ENCODE measurements around the gene TSHZ3. TPM values are rescaled to one million over a fixed set of nuclear protein-coding genes. Genes with fewer than 3 reads are reported as not detected.

Gene TSHZ3
- total RNA-seq, 1 experiment from 2014 or later: 14.8 TPM

DNA sequence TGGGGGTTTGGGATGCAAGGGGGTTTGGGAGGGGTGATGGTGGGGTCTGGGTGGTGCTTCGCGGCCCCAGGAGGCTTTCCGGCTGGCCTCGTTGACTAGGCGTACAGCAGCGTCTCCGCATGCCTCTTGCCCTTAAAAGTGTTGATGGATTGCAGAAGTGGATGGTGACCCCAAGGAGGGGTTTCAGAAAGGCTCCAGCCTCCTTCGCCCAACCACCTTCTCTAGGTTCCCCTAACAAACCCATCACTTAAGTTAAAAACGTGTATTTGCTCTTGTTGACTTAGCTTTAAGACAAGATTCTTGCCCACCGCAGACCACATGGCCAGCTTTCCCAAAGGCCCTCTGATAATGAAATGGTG, 8.1 kb upstream of the TSHZ3 start:
- POLR2A ChIA-PET (ENCODE audit: low non-redundant PET): no interaction called here
- Histone ChIP-seq H3K9me3 (ENCODE audit: low read depth, low read length, poor library complexity, severe bottlenecking) (no peaks in the 10 kb centered on the region), H3K27me3 (replicated peaks; ENCODE audit: insufficient read depth, low read depth, low read length, poor library complexity) (no peaks in the 10 kb centered on the region), H3K36me3 (ENCODE audit: insufficient read depth, low read length, poor library complexity, severe bottlenecking) (no peaks in the 10 kb centered on the region), H3K4me3 (ENCODE audit: low read depth, low read length, poor library complexity, severe bottlenecking) (no peak overlapping the region), H3K27ac (ENCODE audit: low read depth, low read length, poor library complexity, severe bottlenecking) (no peak overlapping the region), H3K4me1 (ENCODE audit: insufficient read depth, low read length, poor library complexity, severe bottlenecking) (no peaks in the 10 kb centered on the region)
- no TSS peak for BruUV-seq (replicated peaks)
- no peak for TF ChIP-seq EZH2 (IDR thresholded peaks at IDR 0.05; ENCODE audit: borderline replicate concordance, low read depth, low read length, poor library complexity, severe bottlenecking)
- TF ChIP-seq, protein P1, sequence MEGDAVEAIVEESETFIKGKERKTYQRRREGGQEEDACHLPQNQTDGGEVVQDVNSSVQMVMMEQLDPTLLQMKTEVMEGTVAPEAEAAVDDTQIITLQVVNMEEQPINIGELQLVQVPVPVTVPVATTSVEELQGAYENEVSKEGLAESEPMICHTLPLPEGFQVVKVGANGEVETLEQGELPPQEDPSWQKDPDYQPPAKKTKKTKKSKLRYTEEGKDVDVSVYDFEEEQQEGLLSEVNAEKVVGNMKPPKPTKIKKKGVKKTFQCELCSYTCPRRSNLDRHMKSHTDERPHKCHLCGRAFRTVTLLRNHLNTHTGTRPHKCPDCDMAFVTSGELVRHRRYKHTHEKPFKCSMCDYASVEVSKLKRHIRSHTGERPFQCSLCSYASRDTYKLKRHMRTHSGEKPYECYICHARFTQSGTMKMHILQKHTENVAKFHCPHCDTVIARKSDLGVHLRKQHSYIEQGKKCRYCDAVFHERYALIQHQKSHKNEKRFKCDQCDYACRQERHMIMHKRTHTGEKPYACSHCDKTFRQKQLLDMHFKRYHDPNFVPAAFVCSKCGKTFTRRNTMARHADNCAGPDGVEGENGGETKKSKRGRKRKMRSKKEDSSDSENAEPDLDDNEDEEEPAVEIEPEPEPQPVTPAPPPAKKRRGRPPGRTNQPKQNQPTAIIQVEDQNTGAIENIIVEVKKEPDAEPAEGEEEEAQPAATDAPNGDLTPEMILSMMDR (conservative IDR thresholded peaks at IDR 0.05; ENCODE audit: low read depth, low read length): no peak
- DNase-seq (ENCODE audit: low spot score): no peak
- intact Hi-C loops (cut with micrococcal nuclease; ENCODE audit: unreplicated experiment): loop anchor here (10.0 kb wide), 1 partner anchor 108 kb away; no protein-coding TSS in a partner anchor
- CTCF ChIA-PET: no interaction called here

DNA sequence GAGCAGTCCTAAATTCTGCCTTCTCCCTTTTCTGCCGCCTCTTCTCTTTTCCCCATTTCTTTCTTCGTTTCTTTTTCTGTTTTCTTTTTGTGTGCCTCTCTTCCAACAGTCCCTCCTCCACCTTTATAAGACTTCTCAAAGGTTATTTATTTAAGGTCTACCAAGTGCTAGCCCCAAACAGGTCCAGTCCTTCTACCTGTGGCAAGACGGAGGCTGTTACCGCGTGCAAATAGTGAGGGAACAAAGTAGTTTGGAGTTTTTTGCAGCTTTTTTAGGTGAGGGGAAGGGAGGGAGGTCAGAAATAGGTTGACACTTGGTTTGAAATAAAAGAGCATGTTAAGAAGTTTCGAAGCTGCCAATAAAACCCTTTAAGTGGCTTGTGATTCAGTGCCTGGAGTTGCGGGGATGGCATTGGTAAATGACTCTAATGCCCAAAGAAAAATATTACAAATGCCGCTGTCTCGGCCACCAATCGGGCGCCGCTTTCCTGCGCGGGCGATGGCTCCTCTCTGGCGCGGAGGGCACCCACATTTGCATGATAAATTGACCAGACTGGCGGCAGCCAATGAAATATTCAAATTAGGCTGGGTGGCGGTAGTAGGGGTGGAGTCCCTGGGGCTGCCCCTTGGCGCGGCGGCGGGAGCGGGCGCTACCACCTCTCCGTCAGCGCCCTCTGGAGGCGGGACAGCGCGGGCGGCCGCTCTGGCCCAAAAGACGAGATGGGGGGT, 7.5 kb upstream of the TSHZ3 start:
- Histone ChIP-seq H3K27ac (ENCODE audit: low read depth, low read length, poor library complexity, severe bottlenecking) (no peak overlapping the region), H3K27me3 (replicated peaks; ENCODE audit: insufficient read depth, low read depth, low read length, poor library complexity) (no peaks in the 10 kb centered on the region), H3K4me1 (ENCODE audit: insufficient read depth, low read length, poor library complexity, severe bottlenecking) (no peaks in the 10 kb centered on the region), H3K9me3 (ENCODE audit: low read depth, low read length, poor library complexity, severe bottlenecking) (no peaks in the 10 kb centered on the region), H3K4me3 (ENCODE audit: low read depth, low read length, poor library complexity, severe bottlenecking) (no peak overlapping the region), H3K36me3 (ENCODE audit: insufficient read depth, low read length, poor library complexity, severe bottlenecking) (no peaks in the 10 kb centered on the region)
- no TSS peak for BruUV-seq (replicated peaks)
- intact Hi-C loops (cut with micrococcal nuclease; ENCODE audit: unreplicated experiment): loop anchor here (10.0 kb wide), 1 partner anchor 108 kb away; no protein-coding TSS in a partner anchor
- no peak for DNase-seq (ENCODE audit: low spot score)
- TF ChIP-seq EZH2 (IDR thresholded peaks at IDR 0.05; ENCODE audit: borderline replicate concordance, low read depth, low read length, poor library complexity, severe bottlenecking): no peak
- TF ChIP-seq, protein P1 (conservative IDR thresholded peaks at IDR 0.05; ENCODE audit: low read depth, low read length): peak; percentile 32; the same call in 1 of the 2 replicates
- ChIA-PET POLR2A (ENCODE audit: low non-redundant PET) (no interaction called here), CTCF (no interaction called here)

DNA sequence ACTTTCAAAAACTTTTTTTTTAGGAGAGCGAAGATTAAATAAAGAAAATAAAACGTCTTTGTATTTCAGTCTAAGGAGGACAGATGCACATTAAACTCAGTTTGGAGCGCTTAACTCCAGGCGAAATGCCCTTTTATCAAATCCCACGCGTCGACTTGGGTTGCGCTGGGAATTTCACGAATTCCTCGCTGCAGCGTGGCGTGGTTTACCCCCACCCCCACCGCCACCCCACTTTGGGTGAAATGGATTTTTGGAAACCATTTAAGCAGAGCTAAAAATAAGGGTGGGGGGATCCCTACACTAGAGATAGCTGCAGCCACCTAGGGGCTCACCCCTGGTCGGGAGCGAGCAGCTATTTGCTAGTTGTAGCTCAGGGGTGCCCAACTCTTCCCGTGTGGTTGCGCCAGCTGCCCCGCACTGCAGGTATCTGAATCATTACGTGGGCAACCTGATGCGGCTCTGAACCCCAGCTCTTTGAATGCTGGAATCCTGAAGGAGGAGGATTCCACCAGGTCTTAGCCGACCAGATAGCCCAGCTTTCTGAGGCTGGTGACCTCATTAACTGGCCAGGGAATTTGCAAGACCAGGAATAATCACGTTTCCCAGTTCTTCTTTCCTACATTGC, 6.5 kb upstream of the TSHZ3 start:
- BruUV-seq (replicated peaks): no TSS peak
- intact Hi-C loops (cut with micrococcal nuclease; ENCODE audit: unreplicated experiment): loop anchor here (10.0 kb wide), 1 partner anchor 109 kb away; no protein-coding TSS in a partner anchor
- Histone ChIP-seq H3K27ac (ENCODE audit: low read depth, low read length, poor library complexity, severe bottlenecking) (no peak overlapping the region), H3K9me3 (ENCODE audit: low read depth, low read length, poor library complexity, severe bottlenecking) (no peaks in the 10 kb centered on the region), H3K4me1 (ENCODE audit: insufficient read depth, low read length, poor library complexity, severe bottlenecking) (no peaks in the 10 kb centered on the region), H3K4me3 (ENCODE audit: low read depth, low read length, poor library complexity, severe bottlenecking) (no peak overlapping the region), H3K27me3 (replicated peaks; ENCODE audit: insufficient read depth, low read depth, low read length, poor library complexity) (no peaks in the 10 kb centered on the region), H3K36me3 (ENCODE audit: insufficient read depth, low read length, poor library complexity, severe bottlenecking) (no peaks in the 10 kb centered on the region)
- ChIA-PET CTCF (no interaction called here), POLR2A (ENCODE audit: low non-redundant PET) (no interaction called here)
- no peak for DNase-seq (ENCODE audit: low spot score)
- no peak for TF ChIP-seq EZH2 (IDR thresholded peaks at IDR 0.05; ENCODE audit: borderline replicate concordance, low read depth, low read length, poor library complexity, severe bottlenecking)
- TF ChIP-seq, protein P1 (conservative IDR thresholded peaks at IDR 0.05; ENCODE audit: low read depth, low read length): no peak
